GM23338 (cell line): Measurements from ENCODE around the gene PLCG2. TPM values are rescaled to one million over a fixed set of nuclear protein-coding genes. Genes with fewer than 3 reads are reported as not detected.

Experiments
- ATAC-seq: fragments of 200-7000 bp; cut with Tn5 transposase; 3 replicates; pipeline ENCODE4 v1.9.1; 2020
- DNase-seq: peaks from one replicate; pipeline ENCODE4 v3.0.0-alpha.2; 2015; ENCODE audit warnings: low spot score
- H2AFZ ChIP-seq: fragments of 200-600 bp; sonication (generic); 2 replicates; pipeline ENCODE4 v1.8.0; 2016; ENCODE audit warnings: antibody characterized with exemption, mild to moderate bottlenecking, moderate library complexity
- H3F3A ChIP-seq: fragments of 200-600 bp; sonication (generic); replicated peaks from 2 replicates; pipeline ENCODE4 v1.8.0; 2017; ENCODE audit warnings: antibody characterized with exemption, mixed run types, low read depth
- H3K27ac ChIP-seq: fragments of 200-600 bp; sonication (generic); 2 replicates; pipeline ENCODE4 v1.6.1; 2016; ENCODE audit warnings: low read depth
- H3K27me3 ChIP-seq: fragments of 200-600 bp; sonication (generic); 2 replicates; pipeline ENCODE4 v1.8.0; 2016; ENCODE audit warnings: mild to moderate bottlenecking, mixed run types, moderate library complexity; ENCODE audit not compliant: insufficient read depth
- H3K36me3 ChIP-seq: fragments of 200-600 bp; sonication (generic); 2 replicates; pipeline ENCODE4 v1.8.0; 2016; ENCODE audit warnings: mild to moderate bottlenecking; ENCODE audit not compliant: insufficient read depth
- H3K4me1 ChIP-seq: fragments of 200-600 bp; sonication (generic); 2 replicates; pipeline ENCODE4 v1.8.0; 2016; ENCODE audit warnings: mild to moderate bottlenecking, moderate library complexity; ENCODE audit not compliant: insufficient read depth
- H3K4me2 ChIP-seq: fragments of 200-600 bp; sonication (generic); 2 replicates; pipeline ENCODE4 v1.7.1; 2017; ENCODE audit warnings: mixed run types
- H3K4me3 ChIP-seq: fragments of 200-600 bp; sonication (generic); 2 replicates; pipeline ENCODE4 v1.6.1; 2016; ENCODE audit warnings: mixed run types
- H3K79me2 ChIP-seq: fragments of 200-600 bp; sonication (generic); replicated peaks from 2 replicates; pipeline ENCODE4 v1.8.0; 2017; ENCODE audit warnings: mild to moderate bottlenecking; ENCODE audit not compliant: insufficient read depth
- H3K9me2 ChIP-seq: fragments of 200-600 bp; sonication (generic); 2 replicates; pipeline ENCODE4 v1.8.0; 2017; ENCODE audit not compliant: insufficient read depth
- H4K20me1 ChIP-seq: fragments of 200-600 bp; sonication (generic); replicated peaks from 2 replicates; pipeline ENCODE4 v1.8.0; 2017; ENCODE audit warnings: mild to moderate bottlenecking; ENCODE audit not compliant: insufficient read depth
- H3K27ac Mint-ChIP-seq: 2 replicates; pipeline ENCODE4 v1.8.0; 2020; ENCODE audit warnings: inconsistent platforms, mild to moderate bottlenecking, moderate library complexity, mixed read lengths
- H3K27me3 Mint-ChIP-seq: 3 replicates; pipeline ENCODE4 v1.8.0; 2022; ENCODE audit warnings: low read depth, mild to moderate bottlenecking, moderate library complexity, mixed read lengths, inconsistent platforms; ENCODE audit not compliant: insufficient read depth, poor library complexity
- H3K36me3 Mint-ChIP-seq: 3 replicates; pipeline ENCODE4 v1.8.0; 2021; ENCODE audit warnings: low read depth, mild to moderate bottlenecking, inconsistent platforms, moderate library complexity, mixed read lengths
- H3K4me1 Mint-ChIP-seq: 3 replicates; pipeline ENCODE4 v1.8.0; 2020; ENCODE audit warnings: mild to moderate bottlenecking, inconsistent platforms, mixed read lengths
- H3K4me3 Mint-ChIP-seq: 3 replicates; pipeline ENCODE4 v1.8.0; 2021; ENCODE audit warnings: moderate library complexity, mild to moderate bottlenecking, inconsistent platforms, mixed read lengths
- H3K9me3 Mint-ChIP-seq: 3 replicates; pipeline ENCODE4 v1.8.0; 2020; ENCODE audit warnings: moderate library complexity, mild to moderate bottlenecking, inconsistent platforms, mixed read lengths
- CREB1 ChIP-seq: fragments of 250-450 bp; sonication (Bioruptor Pico); IDR thresholded peaks from 2 replicates; pipeline ENCODE4 v1.5.0; 2020; ENCODE audit warnings: low read depth, mild to moderate bottlenecking, moderate library complexity
- EZH2 ChIP-seq: fragments of 200-600 bp; sonication (generic); IDR thresholded peaks from one replicate; pipeline ENCODE4 v1.8.0; 2017; ENCODE audit warnings: antibody characterized with exemption, mild to moderate bottlenecking, low read depth; ENCODE audit not compliant: unreplicated experiment
- EZH2phosphoT487 ChIP-seq: fragments of 200-600 bp; sonication (generic); IDR thresholded peaks from one replicate; pipeline ENCODE4 v1.8.1; 2018; ENCODE audit warnings: antibody characterized with exemption; ENCODE audit not compliant: unreplicated experiment
- POLR2AphosphoS5 ChIP-seq: IDR thresholded peaks from 2 replicates; pipeline ENCODE4 v1.6.1; 2016; ENCODE audit warnings: antibody characterized with exemption, low read depth
- REST ChIP-seq: IDR thresholded peaks from one replicate; pipeline ENCODE4 v1.6.1; 2018; ENCODE audit warnings: antibody characterized with exemption; ENCODE audit not compliant: unreplicated experiment
- ZNF331 ChIP-seq: fragments of 250-450 bp; sonication (Bioruptor Pico); IDR thresholded peaks from 2 replicates; pipeline ENCODE4 v1.5.0; 2020; ENCODE audit warnings: low read depth, mild to moderate bottlenecking, moderate library complexity
- polyA plus RNA-seq: library from polyadenylated mRNA; unstranded; fragments of >200 nt; fragmentation: Nextera tagmentation; extraction: Ambion mirVana; gene quantifications from 2 replicates; pipeline ENCODE4 v1.2.1, GENCODE V29; 2016
- total RNA-seq: library from RNA; depleted of rRNA; stranded (reverse); fragments of >200 nt; shearing (Covaris generic); gene quantifications from 2 replicates; pipeline ENCODE4 v1.2.3, GENCODE V29; 2014
- TF ChIP-seq, protein P1 (sequence below): fragments of 250-450 bp; sonication (Bioruptor Pico); IDR thresholded peaks from 2 replicates; pipeline ENCODE4 v1.5.0; 2020; ENCODE audit warnings: mild to moderate bottlenecking, moderate library complexity

The PLCG2 gene
- total and polyA plus RNA-seq, 2 experiments from 2014 or later = 2.4 to 5.9 TPM

GRCh38 chr16:81804134-81804610, 25.1 kb downstream of the PLCG2 start:
- H3K36me3 ChIP-seq = no peaks in the 10 kb centered on the region; the same call in 1 of the 2 replicates
- ATAC-seq (no peak), DNase-seq (no peak)
- no peak overlapping the region for H3K27ac ChIP-seq
- no peak overlapping the region for H2AFZ ChIP-seq
- H3K9me2 ChIP-seq = peaks cover 3% of the 10 kb centered on the region; the same call in 1 of the 2 replicates
- H3K4me3 ChIP-seq = no peak overlapping the region
- H3F3A ChIP-seq = no peaks in the 10 kb centered on the region
- TF ChIP-seq EZH2phosphoT487 (no peak), POLR2AphosphoS5 (no peak), REST (no peak), EZH2 (no peak), CREB1 (no peak), ZNF331 (CRISPR knock-in tag) (no peak)
- TF ChIP-seq, protein P1, sequence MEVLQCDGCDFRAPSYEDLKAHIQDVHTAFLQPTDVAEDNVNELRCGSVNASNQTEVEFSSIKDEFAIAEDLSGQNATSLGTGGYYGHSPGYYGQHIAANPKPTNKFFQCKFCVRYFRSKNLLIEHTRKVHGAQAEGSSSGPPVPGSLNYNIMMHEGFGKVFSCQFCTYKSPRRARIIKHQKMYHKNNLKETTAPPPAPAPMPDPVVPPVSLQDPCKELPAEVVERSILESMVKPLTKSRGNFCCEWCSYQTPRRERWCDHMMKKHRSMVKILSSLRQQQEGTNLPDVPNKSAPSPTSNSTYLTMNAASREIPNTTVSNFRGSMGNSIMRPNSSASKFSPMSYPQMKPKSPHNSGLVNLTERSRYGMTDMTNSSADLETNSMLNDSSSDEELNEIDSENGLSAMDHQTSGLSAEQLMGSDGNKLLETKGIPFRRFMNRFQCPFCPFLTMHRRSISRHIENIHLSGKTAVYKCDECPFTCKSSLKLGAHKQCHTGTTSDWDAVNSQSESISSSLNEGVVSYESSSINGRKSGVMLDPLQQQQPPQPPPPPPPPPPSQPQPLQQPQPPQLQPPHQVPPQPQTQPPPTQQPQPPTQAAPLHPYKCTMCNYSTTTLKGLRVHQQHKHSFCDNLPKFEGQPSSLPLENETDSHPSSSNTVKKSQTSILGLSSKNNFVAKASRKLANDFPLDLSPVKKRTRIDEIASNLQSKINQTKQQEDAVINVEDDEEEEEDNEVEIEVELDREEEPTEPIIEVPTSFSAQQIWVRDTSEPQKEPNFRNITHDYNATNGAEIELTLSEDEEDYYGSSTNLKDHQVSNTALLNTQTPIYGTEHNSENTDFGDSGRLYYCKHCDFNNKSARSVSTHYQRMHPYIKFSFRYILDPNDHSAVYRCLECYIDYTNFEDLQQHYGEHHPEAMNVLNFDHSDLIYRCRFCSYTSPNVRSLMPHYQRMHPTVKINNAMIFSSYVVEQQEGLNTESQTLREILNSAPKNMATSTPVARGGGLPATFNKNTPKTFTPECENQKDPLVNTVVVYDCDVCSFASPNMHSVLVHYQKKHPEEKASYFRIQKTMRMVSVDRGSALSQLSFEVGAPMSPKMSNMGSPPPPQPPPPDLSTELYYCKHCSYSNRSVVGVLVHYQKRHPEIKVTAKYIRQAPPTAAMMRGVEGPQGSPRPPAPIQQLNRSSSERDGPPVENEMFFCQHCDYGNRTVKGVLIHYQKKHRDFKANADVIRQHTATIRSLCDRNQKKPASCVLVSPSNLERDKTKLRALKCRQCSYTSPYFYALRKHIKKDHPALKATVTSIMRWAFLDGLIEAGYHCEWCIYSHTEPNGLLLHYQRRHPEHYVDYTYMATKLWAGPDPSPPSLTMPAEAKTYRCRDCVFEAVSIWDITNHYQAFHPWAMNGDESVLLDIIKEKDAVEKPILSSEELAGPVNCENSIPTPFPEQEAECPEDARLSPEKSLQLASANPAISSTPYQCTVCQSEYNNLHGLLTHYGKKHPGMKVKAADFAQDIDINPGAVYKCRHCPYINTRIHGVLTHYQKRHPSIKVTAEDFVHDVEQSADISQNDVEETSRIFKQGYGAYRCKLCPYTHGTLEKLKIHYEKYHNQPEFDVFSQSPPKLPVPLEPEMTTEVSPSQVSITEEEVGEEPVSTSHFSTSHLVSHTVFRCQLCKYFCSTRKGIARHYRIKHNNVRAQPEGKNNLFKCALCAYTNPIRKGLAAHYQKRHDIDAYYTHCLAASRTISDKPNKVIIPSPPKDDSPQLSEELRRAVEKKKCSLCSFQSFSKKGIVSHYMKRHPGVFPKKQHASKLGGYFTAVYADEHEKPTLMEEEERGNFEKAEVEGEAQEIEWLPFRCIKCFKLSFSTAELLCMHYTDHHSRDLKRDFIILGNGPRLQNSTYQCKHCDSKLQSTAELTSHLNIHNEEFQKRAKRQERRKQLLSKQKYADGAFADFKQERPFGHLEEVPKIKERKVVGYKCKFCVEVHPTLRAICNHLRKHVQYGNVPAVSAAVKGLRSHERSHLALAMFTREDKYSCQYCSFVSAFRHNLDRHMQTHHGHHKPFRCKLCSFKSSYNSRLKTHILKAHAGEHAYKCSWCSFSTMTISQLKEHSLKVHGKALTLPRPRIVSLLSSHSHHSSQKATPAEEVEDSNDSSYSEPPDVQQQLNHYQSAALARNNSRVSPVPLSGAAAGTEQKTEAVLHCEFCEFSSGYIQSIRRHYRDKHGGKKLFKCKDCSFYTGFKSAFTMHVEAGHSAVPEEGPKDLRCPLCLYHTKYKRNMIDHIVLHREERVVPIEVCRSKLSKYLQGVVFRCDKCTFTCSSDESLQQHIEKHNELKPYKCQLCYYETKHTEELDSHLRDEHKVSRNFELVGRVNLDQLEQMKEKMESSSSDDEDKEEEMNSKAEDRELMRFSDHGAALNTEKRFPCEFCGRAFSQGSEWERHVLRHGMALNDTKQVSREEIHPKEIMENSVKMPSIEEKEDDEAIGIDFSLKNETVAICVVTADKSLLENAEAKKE (CRISPR knock-in tag) = no peak
- H3K4me1 ChIP-seq = no peaks in the 10 kb centered on the region
- no peaks in the 10 kb centered on the region for H3K79me2 ChIP-seq
- no peak overlapping the region for H3K4me2 ChIP-seq
- Mint-ChIP-seq H3K36me3 (no peaks in the 10 kb centered on the region), H3K27me3 (peaks cover 5% of the 10 kb centered on the region), H3K27ac (no peak overlapping the region), H3K4me1 (peaks cover 7% of the 10 kb centered on the region; the same call in 2 of the 3 replicates), H3K4me3 (no peak overlapping the region), H3K9me3 (no peaks in the 10 kb centered on the region)
- no peaks in the 10 kb centered on the region for H3K27me3 ChIP-seq
- H4K20me1 ChIP-seq = no peaks in the 10 kb centered on the region
